GM21367 (cell line): ENCODE measurements around the gene MUC21.

Experiments
- ATAC-seq: cut with Tn5 transposase; IDR thresholded peaks from one replicate; pipeline ENCODE4 v1.9.1; 2021; ENCODE audit not compliant: unreplicated experiment

MUC21 gene

GRCh38 chr6:30983439-30983838 lies at the start of gene MUC21:
Gene MUC21, plus strand, starts transcription at chr6:30983718. Its CDS starts 241 bp downstream, at chr6:30983959.
- no peak for ATAC-seq

- no peak for ATAC-seq
These were observed 48.5 kb upstream of the MUC21 start for GRCh38 chr6:30935018-30935417.

GRCh38 chr6:30937265-30937664 lies 46.3 kb upstream of the MUC21 start:
- no peak for ATAC-seq

GRCh38 chr6:30938730-30939129 lies 44.8 kb upstream of the MUC21 start:
- ATAC-seq, result no peak

- ATAC-seq, result no peak
These were observed 44.0 kb upstream of the MUC21 start for GRCh38 chr6:30939473-30939872.

GRCh38 chr6:30940361-30940986 lies 43.0 kb upstream of the MUC21 start, which contains the start of gene MUCL3:
Gene MUCL3, plus strand, starts transcription at chr6:30940973. Its CDS starts 27 bp downstream, at chr6:30941000.
- no peak for ATAC-seq

GRCh38 chr6:30942338-30943060 lies 41.0 kb upstream of the MUC21 start:
- no peak for ATAC-seq

- no peak for ATAC-seq
These were observed 39.5 kb upstream of the MUC21 start for GRCh38 chr6:30944051-30944450.

- ATAC-seq, result no peak
These were observed 38.2 kb upstream of the MUC21 start for GRCh38 chr6:30945281-30945680.

- ATAC-seq, result no peak
These were observed 36.3 kb upstream of the MUC21 start for GRCh38 chr6:30947231-30947630.

GRCh38 chr6:30948811-30949210 lies 34.7 kb upstream of the MUC21 start:
- ATAC-seq, result no peak

GRCh38 chr6:30951907-30952469 lies 31.5 kb upstream of the MUC21 start:
- no peak for ATAC-seq

GRCh38 chr6:30954631-30955366 lies 28.7 kb upstream of the MUC21 start:
- no peak for ATAC-seq

- ATAC-seq, result no peak
These were observed 28.0 kb upstream of the MUC21 start for GRCh38 chr6:30955367-30956042.

GRCh38 chr6:30957716-30958115 lies 25.8 kb upstream of the MUC21 start:
- no peak for ATAC-seq

- no peak for ATAC-seq
These were observed 22.4 kb upstream of the MUC21 start for GRCh38 chr6:30960907-30961673.

GRCh38 chr6:30962716-30963115 lies 20.8 kb upstream of the MUC21 start:
- no peak for ATAC-seq

GRCh38 chr6:30963641-30964040 lies 19.9 kb upstream of the MUC21 start:
- ATAC-seq, result no peak

GRCh38 chr6:30964075-30964474 lies 19.4 kb upstream of the MUC21 start:
- no peak for ATAC-seq

- no peak for ATAC-seq
These were observed 18.3 kb upstream of the MUC21 start for GRCh38 chr6:30965140-30965601.
